MM.1S (cell line): ENCODE results near the gene ZNF74.

Experiments used
- DNase-seq: peaks from one replicate; pipeline ENCODE4 v3.0.0-alpha.2; 2015
- H2AFZ ChIP-seq: fragments of 300-600 bp; sonication (generic); 2 replicates; pipeline ENCODE4 v1.6.0; 2016; ENCODE audit warnings: antibody characterized with exemption, low read length
- H3F3A ChIP-seq: fragments of 300-600 bp; sonication (generic); 2 replicates; pipeline ENCODE4 v1.6.1; 2016; ENCODE audit warnings: mild to moderate bottlenecking, antibody characterized with exemption, low read length, moderate library complexity, mixed read lengths; ENCODE audit not compliant: insufficient read depth
- H3K27ac ChIP-seq: fragments of 300-600 bp; sonication (generic); 2 replicates; pipeline ENCODE4 v1.5.1; 2016; ENCODE audit warnings: mild to moderate bottlenecking, low read length
- H3K27me3 ChIP-seq: fragments of 300-600 bp; sonication (generic); replicated peaks from 2 replicates; pipeline ENCODE4 v1.6.0; 2016; ENCODE audit warnings: low read length; ENCODE audit not compliant: insufficient read depth
- H3K36me3 ChIP-seq: fragments of 300-600 bp; sonication (generic); replicated peaks from 2 replicates; pipeline ENCODE4 v1.6.1; 2016; ENCODE audit warnings: mild to moderate bottlenecking, low read length, mixed read lengths; ENCODE audit not compliant: insufficient read depth
- H3K4me1 ChIP-seq: fragments of 300-600 bp; sonication (generic); 2 replicates; pipeline ENCODE4 v1.6.1; 2016; ENCODE audit warnings: low read length, mixed read lengths
- H3K4me2 ChIP-seq: fragments of 300-600 bp; sonication (generic); 2 replicates; pipeline ENCODE4 v1.6.0; 2016; ENCODE audit warnings: low read depth, low read length
- H3K4me3 ChIP-seq: fragments of 300-600 bp; sonication (generic); 2 replicates; pipeline ENCODE4 v1.5.1; 2016; ENCODE audit warnings: low read length, mixed read lengths
- H3K79me2 ChIP-seq: fragments of 300-600 bp; sonication (generic); 2 replicates; pipeline ENCODE4 v1.6.1; 2016; ENCODE audit warnings: mixed run types, low read length, mixed read lengths
- H3K9ac ChIP-seq: fragments of 300-600 bp; sonication (generic); 2 replicates; pipeline ENCODE4 v1.6.1; 2016; ENCODE audit warnings: low read length, mixed read lengths
- H3K9me2 ChIP-seq: fragments of 300-600 bp; sonication (generic); replicated peaks from 2 replicates; pipeline ENCODE4 v1.6.1; 2016; ENCODE audit warnings: mild to moderate bottlenecking, low read length, mixed read lengths; ENCODE audit not compliant: insufficient read depth
- H3K9me3 ChIP-seq: fragments of 300-600 bp; sonication (generic); replicated peaks from 2 replicates; pipeline ENCODE4 v1.6.1; 2016; ENCODE audit warnings: mild to moderate bottlenecking, low read length, mixed read lengths; ENCODE audit not compliant: insufficient read depth
- H4K20me1 ChIP-seq: fragments of 300-600 bp; sonication (generic); 2 replicates; pipeline ENCODE4 v1.6.1; 2016; ENCODE audit warnings: mild to moderate bottlenecking, low read length, moderate library complexity, mixed read lengths; ENCODE audit not compliant: insufficient read depth
- CTCF ChIP-seq: fragments of 300-600 bp; sonication (generic); IDR thresholded peaks from 2 replicates; pipeline ENCODE4 v1.5.1; 2016; ENCODE audit warnings: antibody characterized with exemption, low read length, mixed read lengths
- EZH2 ChIP-seq: fragments of 300-600 bp; sonication (generic); optimal IDR thresholded peaks from 2 replicates; pipeline ENCODE3; 2017; ENCODE audit warnings: low read depth, mild to moderate bottlenecking, antibody characterized with exemption, low read length, mixed read lengths
- EZH2phosphoT487 ChIP-seq: fragments of 300-600 bp; sonication (generic); IDR thresholded peaks from 2 replicates; pipeline ENCODE4 v1.6.1; 2018; ENCODE audit warnings: antibody characterized with exemption, low read length

ZNF74 gene

GRCh38 chr22:20438427-20438677, 44.4 kb downstream of the ZNF74 start:
- no peak for DNase-seq
- Histone ChIP-seq H3K4me3 (no peak overlapping the region), H3K4me2 (no peak overlapping the region), H3K9me3 (no peaks in the 10 kb centered on the region), H3K36me3 (no peaks in the 10 kb centered on the region), H3K4me1 (no peaks in the 10 kb centered on the region), H3K79me2 (no peaks in the 10 kb centered on the region), H3K9ac (no peak overlapping the region), H3F3A (no peaks in the 10 kb centered on the region), H4K20me1 (no peaks in the 10 kb centered on the region), H3K9me2 (no peaks in the 10 kb centered on the region), H2AFZ (no peak overlapping the region), H3K27me3 (peaks cover 43% of the 10 kb centered on the region), H3K27ac (no peak overlapping the region)
- TF ChIP-seq CTCF (no peak), EZH2 (no peak), EZH2phosphoT487 (no peak)

GRCh38 chr22:20438678-20439492, 44.9 kb downstream of the ZNF74 start:
- no peak for DNase-seq
- Histone ChIP-seq H3K9ac (no peak overlapping the region), H3K9me2 (no peaks in the 10 kb centered on the region), H3K36me3 (no peaks in the 10 kb centered on the region), H3F3A (no peaks in the 10 kb centered on the region), H2AFZ (no peak overlapping the region), H3K4me1 (no peaks in the 10 kb centered on the region), H3K4me2 (no peak overlapping the region), H3K9me3 (no peaks in the 10 kb centered on the region), H4K20me1 (no peaks in the 10 kb centered on the region), H3K27ac (no peak overlapping the region), H3K79me2 (no peaks in the 10 kb centered on the region), H3K4me3 (no peak overlapping the region), H3K27me3 (peaks cover 43% of the 10 kb centered on the region)
- TF ChIP-seq EZH2phosphoT487: no peak
- TF ChIP-seq EZH2: no peak
- no peak for TF ChIP-seq CTCF

DNA sequence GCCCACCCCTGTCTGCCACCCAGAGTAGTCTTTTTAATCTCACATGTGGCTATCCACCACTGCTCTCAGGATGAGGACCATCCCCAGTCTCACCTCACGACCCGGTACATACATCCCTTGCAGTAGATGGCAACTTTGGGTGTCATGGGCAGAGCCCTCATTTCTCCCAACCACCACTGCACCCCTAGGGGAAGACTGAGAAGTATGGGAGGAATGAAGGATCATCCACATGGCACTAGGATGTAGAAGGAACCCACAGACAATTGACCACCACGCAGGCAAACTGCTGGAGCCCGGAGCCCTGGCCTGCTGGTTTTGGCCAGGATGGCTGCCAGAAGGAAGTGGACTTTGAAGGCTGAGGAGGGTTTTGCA, 45.6 kb downstream of the ZNF74 start:
- H3K79me2 ChIP-seq: no peaks in the 10 kb centered on the region
- H3K27me3 ChIP-seq: peaks cover 39% of the 10 kb centered on the region
- no peaks in the 10 kb centered on the region for H4K20me1 ChIP-seq
- no peak overlapping the region for H3K9ac ChIP-seq
- H3K4me2 ChIP-seq: no peak overlapping the region
- H3K27ac ChIP-seq: no peak overlapping the region
- no peaks in the 10 kb centered on the region for H3K36me3 ChIP-seq
- no peak overlapping the region for H2AFZ ChIP-seq
- no peaks in the 10 kb centered on the region for H3K9me3 ChIP-seq
- TF ChIP-seq EZH2 (no peak), CTCF (no peak), EZH2phosphoT487 (no peak)
- no peak overlapping the region for H3K4me3 ChIP-seq
- no peaks in the 10 kb centered on the region for H3K9me2 ChIP-seq
- DNase-seq: no peak
- H3F3A ChIP-seq: no peaks in the 10 kb centered on the region
- H3K4me1 ChIP-seq: no peaks in the 10 kb centered on the region
